ENCODE measurements around the gene GJA3.

GRCh38 chr13:20174656-20175405 lies 14.0 kb upstream of the GJA3 start:
- no peak for TF ChIP-seq CTCF (conservative IDR thresholded peaks at IDR 0.05; ENCODE audit: low read depth, low read length)
- TF ChIP-seq EZH2 (IDR thresholded peaks at IDR 0.05; ENCODE audit: borderline replicate concordance, low read depth, low read length, poor library complexity, severe bottlenecking) = no peak

All from A673 (cell line).